ENCODE data around the gene HGF.

- TF ChIP-seq FOXM1 (IDR thresholded peaks at IDR 0.05; ENCODE audit: borderline replicate concordance, low read depth) (no peak), TAF1 (IDR thresholded peaks at IDR 0.05; ENCODE audit: low read depth) (no peak), CEBPB (IDR thresholded peaks at IDR 0.05) (no peak)
Observed at GRCh38 chr7:81672872-81673271, 97.0 kb downstream of the HGF start.
